GM21723 (cell line): ENCODE results near the gene TPPP2.
A peak's percentile ranks its signal among the peaks of the same experiment; 100 is the strongest.

ENCODE experiments used
- ATAC-seq: cut with Tn5 transposase; IDR thresholded peaks from one replicate; pipeline ENCODE4 v1.9.1; 2021; ENCODE audit warnings: mild to moderate bottlenecking, moderate library complexity; ENCODE audit not compliant: unreplicated experiment

TPPP2 gene

DNA sequence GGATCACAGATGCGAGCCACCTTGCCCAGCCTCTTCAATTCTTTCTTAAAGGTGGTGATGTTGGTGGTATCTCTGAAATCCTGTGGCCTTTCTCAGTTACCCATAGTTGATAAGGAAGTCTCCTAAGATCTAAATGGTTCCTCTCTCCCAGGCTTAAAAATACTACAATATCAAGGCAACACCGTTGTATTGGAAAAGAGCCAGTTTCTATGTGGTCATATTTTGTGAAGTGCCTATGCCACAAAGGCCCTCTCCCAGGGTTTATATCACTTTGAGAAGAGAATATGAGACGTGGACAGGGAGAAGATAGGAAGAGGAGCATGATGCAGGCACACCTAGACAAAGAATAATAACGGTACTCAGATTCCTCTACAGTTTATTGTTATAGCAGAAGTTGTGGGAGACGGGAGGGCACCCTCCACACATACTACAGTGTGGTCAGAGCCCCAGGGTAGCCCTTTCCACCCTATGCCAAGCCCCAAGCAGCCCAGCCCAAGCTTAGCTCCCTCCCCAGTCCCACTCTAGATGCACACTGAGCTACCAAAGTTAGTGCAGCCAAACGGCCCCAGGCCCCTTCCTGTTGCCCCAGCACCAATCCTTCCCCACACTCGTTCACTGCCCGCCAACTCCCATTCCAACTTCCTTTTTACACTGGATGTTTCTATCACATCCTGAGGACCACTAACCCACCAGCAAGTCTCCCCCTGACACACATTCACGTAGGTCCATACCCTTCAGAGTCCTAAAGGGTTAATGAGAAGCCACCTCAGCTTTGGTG is 13.4 kb upstream of the TPPP2 start:
- ATAC-seq = no peak

DNA sequence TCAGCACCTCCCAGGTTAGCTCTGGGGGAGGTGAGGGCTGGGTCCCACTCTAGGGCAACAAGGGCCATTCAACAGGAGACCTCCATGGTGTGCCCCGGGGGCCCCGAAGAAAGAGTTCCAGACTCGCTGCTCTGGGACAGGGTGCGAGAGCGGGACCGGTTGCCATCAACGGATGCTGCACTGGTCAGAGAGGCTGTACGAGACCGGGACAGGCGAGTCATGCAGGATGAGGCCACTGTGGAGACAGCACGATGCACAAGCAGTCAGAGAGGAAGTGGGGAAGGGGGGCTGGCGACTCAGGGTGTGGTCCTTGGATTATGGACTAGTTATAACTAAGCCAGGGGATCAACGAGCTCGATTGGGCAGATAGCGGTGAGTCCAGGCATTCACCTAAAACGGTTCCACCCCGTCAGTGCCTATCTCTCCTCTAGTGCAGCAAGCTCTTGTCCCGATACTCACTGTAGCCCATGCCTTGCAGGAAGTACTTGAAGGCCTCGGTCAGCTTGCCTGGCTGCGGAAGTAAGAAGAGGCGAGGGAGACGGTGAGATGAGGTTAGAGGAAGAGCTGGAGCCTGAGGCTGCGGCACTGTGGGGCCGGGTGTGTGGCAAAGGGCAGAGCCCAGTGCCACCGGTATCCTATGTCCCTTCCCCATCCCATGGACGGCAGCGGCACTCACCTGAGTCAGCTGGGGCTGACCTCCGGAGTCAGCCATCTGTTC is 12.3 kb upstream of the TPPP2 start:
- no peak for ATAC-seq

DNA sequence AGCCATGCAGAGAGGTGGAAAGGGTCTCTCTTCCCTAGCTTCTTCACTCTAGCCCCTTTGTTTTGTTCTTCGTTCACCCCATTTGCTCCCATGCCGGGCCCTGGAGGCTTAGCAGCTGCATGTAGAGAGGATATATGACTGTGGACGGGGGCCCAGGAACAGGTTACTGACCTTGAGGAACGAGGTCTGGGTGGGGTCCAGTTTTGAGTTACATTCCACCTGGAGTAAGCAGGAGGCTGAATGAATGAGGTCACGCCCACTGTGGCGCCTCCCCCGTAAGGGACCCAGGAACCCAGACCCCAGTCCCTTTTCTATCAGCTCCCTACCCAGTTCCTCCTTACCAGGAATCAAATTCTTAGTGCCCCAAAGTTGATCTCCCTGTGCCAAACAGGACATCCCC is 11.7 kb upstream of the TPPP2 start:
- no peak for ATAC-seq

DNA sequence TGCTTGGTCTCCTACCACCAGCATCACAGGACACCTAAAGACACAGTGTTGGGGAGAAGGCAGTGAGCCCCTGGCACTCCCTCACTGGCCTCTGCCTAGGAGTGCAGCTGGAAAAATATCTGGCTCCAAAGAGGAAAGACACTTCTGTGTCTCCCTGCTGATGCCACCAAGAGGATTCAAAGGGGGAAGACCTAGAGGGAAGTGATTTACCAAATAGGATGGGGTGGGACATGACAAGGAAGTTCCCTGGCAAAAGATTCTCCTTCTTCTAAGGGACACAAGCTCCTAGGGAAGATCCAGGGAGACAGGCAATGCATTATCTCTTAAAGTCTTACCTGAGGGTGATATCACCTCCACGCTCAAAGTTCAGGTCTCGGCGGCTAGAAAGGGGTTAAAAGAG is 11.2 kb upstream of the TPPP2 start:
- no peak for ATAC-seq

- ATAC-seq = no peak
These were observed 10.7 kb upstream of the TPPP2 start for GRCh38 chr14:21019366-21019765.

GRCh38 chr14:21020977-21021545 is 9.0 kb upstream of the TPPP2 start:
- no peak for ATAC-seq

- no peak for ATAC-seq
These were observed 7.3 kb upstream of the TPPP2 start for GRCh38 chr14:21022686-21023085.

DNA sequence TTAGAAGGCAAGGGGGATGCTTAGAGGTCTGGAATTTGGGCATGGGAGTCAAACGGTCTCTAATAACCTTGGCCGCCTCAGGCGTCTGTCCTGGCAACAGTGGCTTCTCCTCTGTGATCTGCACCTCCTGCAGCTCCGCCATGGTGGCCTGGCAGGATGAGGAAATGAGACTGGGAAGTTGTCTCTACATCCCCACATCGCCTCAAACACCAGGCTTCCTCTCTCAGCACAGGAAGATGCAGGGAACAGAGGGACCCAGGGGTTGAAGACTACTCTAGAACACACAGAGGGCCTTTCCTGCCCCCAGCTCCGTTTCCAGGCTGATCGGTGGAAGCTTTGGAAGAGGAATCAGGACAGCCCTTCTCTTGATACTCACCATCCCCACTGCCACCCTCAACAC is 6.8 kb upstream of the TPPP2 start:
- ATAC-seq = no peak

GRCh38 chr14:21023817-21024584 is 6.0 kb upstream of the TPPP2 start:
- ATAC-seq = no peak

- ATAC-seq = peak; percentile 63
These were observed 5.2 kb upstream of the TPPP2 start, which contains the start of gene NDRG2 for GRCh38 chr14:21024585-21025370. Gene NDRG2, minus strand, starts transcription at chr14:21025061. Its CDS starts 1,746 bp downstream, at chr14:21023315.

DNA sequence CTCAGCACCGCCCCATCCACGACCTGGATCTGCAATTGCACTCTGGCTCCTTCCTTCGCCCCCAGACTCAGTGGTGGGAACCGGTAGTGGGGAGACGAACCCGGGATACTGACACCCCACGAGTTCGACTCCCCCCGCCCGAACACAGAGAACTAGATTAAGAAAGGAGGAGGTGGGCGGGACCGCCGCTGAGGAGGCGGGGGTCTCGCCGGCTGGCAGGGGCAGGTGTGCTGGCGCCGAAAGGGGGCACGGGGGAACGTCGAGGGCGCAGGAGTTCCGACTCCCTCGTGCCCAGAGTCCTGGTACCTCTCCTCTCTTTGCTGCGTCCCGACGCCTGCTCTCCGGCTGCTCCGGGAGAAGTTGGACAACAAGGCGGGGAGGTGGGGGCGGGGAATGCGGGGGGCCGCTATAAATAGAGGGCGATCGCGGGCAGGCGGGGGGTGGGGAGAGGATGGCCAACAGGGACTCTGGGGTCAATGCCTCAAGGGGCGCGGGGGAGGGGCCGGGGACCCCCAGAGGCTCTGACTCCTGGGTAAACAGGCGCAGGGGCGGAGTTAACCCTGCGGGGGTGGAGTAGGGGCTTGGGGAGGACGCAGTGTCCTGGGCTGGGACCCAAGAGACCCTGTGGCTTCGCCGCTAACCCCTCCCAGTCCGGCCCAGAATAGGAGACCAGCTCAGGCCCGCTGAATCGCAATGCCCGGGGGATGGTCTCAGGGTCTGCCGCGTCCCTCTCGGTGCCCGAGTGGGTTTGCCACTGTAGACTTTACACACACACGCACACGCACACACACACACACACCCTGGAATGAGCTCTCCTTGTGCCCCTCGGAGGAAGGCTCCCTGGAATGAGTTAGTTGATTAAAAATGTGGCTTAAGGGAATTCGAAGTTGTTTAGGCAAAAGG is 4.4 kb upstream of the TPPP2 start:
- no peak for ATAC-seq

GRCh38 chr14:21026274-21026987 is 3.6 kb upstream of the TPPP2 start:
- ATAC-seq = no peak

- no peak for ATAC-seq
These were observed 3.1 kb upstream of the TPPP2 start for GRCh38 chr14:21026988-21027315.

DNA sequence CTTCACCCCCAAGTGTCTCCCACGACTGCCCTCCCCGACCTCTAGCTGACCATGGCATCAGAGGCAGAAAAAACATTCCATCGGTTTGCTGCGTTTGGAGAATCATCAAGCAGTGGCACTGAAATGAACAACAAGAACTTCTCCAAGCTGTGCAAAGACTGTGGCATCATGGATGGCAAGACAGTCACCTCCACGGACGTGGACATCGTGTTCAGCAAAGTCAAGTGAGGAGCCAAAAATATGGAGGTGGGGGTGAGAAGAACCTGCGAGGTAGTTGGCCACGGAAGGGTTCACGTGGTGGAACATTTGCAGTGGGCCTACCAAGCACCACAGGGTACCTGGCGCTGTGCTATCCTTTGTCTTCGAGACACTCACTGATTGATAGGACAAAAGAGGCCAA is 514 bp downstream of the TPPP2 start:
- ATAC-seq = no peak

DNA sequence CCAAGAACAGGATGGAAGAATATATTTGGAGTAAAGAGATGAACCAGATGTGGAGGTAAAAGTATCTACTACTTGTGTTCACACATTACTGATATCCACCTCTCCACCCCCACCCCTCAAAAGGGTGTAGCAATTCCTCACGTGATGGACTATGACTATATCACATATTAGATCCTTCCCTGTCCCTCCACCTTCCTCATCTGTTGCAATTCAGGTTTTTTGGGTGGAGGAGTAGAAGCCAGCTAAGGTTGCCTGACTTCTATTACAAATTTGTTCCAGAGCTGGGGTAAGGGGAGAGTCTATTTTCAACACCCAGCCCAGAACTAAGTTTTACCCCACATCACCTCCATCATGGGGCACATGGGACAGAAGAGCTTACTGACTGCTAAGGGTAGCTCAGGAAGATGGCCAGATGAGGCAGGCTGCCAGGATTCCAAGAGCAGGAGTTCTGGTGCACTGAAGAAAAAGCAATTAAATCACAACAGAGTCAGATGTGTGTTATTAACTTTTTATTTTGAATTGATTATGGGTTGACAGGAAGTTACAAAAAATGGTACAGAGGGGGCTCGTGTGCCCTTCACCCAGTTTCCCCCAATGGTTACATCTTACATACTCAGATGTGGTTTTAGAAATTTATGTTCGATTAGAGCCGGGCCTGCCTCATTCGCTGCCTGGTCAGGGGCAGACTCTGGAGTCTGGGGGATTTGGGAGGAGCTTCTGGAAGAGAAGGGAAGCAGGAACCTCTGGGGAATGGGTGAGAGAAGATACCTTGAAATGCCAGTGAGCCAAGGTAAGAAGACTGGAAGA is 2.5 kb downstream of the TPPP2 start:
- no peak for ATAC-seq

DNA sequence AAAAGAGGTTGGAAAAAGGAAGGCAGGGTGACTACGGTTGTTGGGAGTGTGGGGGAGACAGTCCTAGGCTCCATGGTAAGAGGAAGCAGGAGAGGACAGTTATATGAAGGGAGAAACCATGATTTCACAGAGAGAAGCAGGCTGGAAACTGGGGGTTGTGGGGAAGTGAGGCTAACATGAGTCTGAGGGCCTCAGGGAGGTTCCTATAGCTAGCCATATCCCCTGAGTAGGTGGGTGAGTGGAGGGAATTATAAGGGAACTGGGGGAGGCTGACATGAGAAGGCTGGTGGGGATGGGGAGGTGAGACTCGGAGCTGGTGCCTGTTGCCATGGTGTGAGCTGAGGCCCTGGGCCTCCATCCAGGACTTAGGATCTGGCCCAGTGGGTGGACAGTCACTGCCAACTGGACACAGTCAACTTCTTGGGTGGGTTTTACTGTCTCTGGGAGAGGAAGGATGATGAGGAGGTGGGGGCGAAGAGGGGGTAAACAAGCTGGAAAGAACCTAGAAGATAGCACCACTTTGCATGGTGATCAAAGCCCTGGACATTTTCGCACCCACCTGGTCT is 3.2 kb downstream of the TPPP2 start:
- no peak for ATAC-seq

DNA sequence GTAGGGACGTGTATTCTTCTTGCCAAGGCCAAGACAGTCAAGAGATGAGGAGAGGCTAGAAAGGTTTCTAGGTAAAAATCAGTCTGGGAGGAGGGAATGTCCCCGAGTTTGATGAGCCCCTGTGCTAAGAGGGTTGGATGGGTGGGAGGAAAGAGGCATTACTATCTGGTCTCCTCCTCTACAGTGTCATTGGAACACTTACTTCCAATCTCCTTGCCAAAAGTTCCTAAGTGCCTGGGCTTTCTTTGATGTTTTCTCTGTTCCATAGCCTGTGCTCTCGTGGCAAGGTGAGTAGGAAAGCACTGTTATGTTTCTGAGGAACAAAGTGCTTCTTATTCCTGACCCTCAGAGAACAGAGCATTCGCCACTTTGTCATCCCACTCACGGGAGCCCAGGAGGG is 4.7 kb downstream of the TPPP2 start, which contains the start of gene RNASE13:
RNASE13 (minus strand) TSS at position 101 of the 400 bp plus-strand sequence. CDS start 519 bp downstream, outside the sequence.
- ATAC-seq = no peak

- no peak for ATAC-seq
These were observed 6.7 kb downstream of the TPPP2 start for GRCh38 chr14:21036751-21037150.
